HG02943 (cell line): Measurements from ENCODE around the gene COQ5.

Experiments used
- ATAC-seq: cut with Tn5 transposase; IDR thresholded peaks from one replicate; pipeline ENCODE4 v1.9.1; 2021; ENCODE audit warnings: mild to moderate bottlenecking, low read depth, moderate library complexity; ENCODE audit not compliant: unreplicated experiment

Gene COQ5

DNA sequence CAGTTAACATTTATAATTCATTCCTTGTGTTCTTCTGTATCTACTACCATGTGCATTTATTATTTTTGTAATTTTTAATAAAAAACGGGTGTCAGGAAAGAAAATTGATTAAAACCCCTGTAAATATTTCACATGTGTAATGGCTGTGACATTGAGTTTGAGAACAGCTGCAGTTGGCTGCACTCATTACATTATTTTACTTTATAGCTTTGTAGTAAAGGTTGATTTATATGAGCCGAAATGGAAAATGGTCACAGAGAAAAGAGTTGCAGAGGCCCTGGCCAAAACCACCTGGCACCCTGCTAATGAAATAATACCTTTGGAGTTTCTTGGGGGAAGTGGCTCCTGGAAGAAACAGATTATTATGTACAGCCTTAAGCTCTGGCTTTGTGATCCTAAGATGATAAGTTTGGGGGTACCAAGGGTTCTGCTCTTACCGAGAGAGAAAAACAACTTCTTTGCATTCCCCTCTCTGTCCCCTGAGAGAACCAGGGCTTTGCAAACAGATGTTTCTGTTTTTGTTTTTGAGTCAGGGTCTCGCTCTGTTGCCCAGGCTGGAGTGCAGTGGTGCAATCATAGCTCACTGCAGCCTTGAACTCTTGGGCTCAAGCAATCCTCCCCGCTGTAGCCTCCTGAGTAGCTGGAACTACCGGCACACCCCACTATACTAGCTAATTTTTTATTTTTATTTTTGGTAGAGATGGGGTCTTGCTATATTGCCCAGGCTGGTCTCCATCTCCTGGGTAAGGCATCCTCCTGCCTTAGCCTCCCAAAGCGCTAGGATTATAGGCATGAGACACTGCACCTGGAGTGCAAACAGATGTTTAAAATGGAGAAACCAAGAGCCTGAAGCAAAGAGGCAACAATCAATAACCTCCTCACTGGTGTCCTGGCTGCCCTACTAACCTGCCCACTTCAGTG is 42.7 kb downstream of the COQ5 start:
- no peak for ATAC-seq

DNA sequence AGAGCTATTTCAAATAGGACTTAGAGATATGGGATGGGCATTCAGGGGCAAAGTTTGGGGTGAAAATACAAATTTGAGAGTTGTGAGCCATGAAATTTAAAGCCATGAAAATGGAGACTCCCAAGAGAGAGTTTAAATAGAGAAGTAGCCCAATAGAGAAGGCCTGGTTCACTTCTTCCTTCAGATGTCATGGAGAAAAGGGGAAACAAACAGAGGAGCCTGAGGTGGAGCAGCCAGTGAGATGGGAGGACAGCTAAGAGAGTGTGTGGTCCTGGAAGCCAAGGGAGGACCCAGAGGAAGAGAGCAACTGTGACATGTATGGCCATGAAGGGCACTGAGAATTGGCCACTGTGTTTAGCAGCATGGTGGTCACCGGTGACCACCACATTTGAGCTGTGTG is 45.3 kb downstream of the COQ5 start:
- no peak for ATAC-seq

DNA sequence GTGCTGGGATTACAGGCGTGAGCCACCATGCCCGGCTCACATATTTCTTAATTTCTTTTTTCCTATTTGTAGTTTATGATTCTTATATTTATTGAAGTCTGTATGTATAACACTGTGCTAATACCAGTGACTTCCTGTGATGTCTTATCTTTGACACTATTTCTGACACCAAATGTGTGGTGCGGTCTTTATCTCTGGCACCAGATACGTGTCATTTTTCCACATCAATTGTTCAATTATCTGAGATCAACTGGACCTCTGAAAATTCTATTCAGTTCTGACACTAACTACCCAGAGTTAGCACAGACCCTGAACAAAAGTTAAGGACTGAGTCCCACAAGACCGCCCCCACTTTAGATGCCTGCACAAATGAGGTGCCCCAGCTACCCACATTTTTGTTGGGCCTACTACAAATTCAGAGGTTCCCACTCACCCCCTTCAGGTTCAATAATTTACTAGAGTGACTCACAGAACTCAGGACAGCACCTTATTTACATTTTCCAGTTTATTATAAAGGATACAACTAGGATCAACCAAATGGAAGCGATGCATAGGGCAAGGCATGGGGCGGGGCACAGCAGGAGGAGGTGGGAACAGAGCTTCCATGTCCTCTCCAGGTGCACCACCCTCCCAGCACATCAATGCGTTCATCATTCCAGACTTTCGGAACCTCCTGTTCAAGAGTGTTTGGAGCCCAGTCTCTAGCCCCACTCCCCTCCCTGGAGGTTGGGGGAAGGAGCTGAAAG is 47.8 kb downstream of the COQ5 start:
- ATAC-seq: no peak

DNA sequence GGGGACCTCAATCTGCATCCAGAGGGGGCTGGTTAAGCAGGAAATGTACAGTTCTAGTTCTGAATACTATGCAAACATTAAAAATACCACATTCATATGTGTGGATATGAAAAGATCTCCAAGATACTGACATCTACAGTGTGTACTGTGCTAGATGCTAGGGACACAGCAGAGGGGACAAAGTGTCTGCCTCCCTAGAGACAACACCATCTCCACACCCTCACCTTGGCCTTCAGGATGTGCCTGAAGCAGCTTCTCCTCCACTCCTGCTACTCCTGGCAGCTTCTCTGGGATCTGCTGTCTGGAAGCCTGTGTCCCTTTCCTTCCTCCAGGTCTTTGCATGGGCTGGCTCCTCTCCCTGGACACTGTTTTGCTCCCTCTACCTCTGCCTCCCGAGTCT is 48.7 kb downstream of the COQ5 start:
- ATAC-seq: no peak

DNA sequence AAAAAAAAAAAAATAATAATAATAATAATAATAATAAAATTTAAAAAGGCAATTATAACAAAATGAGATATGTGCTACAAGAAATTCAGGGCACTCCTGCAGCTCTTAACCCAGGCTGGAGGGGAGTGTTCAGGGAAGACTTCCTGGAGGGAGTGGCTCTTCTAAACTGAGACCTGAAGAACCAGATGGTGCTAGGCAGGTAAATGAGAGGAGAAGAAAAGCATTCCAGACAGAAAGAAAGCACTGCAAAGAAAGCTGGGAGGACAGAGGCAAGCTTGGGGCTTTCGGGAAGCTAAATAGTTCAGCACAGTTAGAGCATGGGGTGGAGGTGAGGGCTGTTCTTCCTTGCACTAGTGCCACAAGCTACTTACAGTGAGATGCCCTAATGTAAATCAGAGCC is 49.5 kb downstream of the COQ5 start:
- no peak for ATAC-seq

DNA sequence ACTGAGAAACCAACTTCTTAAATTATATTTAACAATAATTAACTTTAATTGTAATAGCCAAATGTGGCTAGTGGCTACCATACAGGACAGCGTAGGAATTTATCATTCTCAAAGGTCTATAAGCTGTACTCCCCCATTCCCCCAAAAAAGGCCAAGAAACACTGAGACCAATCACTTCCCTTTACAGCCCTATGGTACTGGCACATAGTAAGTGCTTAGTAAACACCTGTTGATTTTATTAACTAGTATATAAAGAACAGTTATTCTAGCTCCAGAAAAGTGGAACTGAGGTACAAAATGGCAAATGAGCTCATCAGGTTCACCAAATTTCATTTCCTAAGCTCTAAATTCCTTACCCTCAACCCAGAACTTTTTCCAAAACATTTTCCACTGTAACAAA is 53.3 kb downstream of the COQ5 start:
- ATAC-seq: no peak

DNA sequence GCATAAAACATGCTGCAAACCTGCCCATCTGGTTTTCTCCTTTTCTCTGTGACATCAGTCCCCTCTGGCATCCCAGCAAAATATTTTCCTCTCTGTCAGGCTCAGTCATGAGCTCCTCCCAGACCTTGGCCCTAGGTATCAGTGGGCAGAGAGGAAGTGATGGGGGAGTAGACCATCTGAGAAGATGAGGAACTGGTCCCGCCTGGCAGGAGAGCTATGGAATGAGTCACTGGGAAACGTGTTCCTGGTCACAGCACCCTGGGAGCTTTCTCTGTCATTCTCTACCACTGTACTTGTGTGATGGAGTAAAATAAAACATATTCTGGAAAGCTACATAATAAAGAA is 54.4 kb downstream of the COQ5 start:
- no peak for ATAC-seq

DNA sequence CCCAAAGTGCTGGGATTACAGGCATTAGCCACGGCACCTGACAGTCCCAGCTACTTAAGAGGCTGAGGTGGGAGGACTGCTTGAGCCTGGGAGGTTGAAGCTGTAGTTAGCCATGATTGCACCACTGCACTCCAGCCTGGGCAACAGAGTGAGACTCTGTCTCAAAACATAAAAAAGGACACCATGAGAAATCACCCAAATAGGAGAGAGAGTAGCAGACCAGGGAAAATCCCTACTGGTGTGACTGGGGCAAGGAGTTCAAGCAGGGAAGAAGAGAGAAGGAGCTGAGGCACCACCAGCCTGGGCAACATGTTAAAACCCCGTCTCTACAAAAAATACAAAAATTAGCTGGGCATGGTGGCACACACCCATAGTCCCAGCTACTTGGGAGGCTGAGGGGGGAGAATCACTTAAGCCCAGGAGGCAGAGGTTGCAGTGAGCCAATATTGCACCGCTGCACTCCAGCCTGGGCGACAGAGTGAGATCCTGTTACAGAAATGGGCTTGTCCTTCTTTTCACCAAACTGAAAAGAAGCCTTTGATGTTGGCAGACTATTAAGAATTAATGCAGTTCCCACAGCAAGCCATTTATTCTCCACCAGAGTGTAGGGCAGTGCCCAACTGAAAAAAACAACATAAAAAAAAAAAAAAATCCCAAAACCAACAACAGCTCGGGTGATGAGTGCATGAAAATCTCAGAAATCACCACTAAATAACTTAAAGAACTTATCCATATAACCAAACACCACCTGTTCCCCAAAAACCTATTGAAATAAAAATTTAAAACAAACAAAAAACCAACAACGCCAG is 54.9 kb downstream of the COQ5 start:
- ATAC-seq: no peak

DNA sequence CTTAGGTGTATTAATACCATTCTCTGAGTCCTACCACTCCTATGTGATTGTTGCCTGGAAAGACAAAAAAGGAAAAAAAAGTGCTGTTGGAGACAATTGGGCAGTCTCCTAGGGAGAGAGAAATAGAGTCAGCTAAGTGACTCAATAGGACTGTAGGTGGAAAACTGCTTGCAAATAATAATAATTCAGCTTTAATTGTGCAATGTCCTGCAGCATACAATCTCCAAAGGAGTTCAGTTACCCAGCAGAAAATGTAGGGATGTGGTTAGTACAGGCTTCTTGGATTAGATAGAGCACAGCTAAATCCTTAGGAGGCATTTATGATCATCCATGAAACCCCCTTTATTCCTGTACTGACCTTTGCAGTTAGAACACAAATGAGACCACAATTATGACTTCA is 56.4 kb downstream of the COQ5 start:
- no peak for ATAC-seq

DNA sequence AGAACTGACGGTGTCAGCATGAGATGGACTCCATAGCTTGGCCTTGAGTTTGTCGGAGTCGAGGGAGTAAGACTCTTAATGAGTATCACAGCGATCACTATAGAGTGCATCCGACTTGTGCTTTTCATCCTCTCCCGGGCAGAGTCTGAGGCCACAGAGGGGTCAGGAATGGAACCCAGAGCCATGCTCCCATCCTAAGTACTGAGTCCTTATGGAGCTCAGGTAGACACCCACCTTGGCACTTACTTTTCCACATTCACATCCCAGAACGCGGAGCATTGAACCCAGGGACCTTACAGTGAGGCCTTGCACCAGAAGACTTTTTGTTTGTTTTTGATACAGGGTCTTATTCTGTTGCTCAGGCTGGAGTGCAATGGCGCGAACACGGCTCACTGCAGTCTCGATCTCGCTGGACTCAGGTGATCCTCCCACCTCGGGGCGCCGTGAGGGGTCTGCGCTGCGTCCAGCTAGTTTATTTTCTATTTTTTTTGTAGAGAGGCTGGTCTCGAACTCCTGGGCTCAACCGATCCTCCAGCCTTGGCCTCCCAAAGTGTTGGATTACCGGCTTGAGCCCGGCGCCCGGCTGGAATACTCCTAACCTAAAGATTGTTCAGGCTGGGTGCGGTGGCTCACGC is 58.7 kb downstream of the COQ5 start:
- no peak for ATAC-seq

DNA sequence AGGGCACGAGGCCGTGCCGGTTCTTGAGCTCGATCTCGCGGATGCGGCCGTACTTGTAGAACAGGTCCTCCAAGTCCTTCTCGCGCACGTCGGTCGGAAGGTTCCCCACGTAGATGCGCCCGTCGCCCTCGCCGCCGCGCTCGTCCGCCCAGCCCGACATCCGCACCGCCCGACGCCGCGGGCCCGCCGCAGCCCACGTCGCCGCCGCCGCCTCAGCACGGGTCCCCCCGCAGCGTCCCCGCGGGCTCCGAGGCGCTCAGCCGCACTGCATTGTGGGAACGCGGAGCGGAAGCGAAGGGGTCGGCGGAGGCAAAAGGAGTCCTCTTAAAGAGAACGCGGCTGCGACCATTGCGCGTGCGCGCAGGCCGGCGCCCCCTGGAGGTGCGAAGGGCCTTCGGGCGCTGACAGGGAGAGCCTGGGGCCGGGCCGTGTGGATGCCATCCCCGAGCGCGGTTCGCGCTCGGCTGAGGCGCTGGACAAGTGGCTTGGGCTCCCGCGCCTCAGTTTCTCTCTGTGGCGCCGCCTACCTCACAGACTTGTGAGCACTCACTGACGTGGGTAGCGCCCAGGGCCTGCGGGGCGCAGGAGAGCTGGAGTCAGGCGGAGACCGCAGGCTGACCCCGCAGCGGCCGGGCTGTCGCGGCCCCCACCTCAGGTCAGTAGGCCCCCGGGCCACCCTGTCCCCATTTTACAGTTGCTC is 59.4 kb downstream of the COQ5 start, which contains the start of gene SRSF9:
Gene SRSF9, minus strand, starts transcription at position 299 of the 700 bp plus-strand sequence. Its CDS starts 139 bp downstream, at position 160.
- peak; percentile 85 for ATAC-seq

DNA sequence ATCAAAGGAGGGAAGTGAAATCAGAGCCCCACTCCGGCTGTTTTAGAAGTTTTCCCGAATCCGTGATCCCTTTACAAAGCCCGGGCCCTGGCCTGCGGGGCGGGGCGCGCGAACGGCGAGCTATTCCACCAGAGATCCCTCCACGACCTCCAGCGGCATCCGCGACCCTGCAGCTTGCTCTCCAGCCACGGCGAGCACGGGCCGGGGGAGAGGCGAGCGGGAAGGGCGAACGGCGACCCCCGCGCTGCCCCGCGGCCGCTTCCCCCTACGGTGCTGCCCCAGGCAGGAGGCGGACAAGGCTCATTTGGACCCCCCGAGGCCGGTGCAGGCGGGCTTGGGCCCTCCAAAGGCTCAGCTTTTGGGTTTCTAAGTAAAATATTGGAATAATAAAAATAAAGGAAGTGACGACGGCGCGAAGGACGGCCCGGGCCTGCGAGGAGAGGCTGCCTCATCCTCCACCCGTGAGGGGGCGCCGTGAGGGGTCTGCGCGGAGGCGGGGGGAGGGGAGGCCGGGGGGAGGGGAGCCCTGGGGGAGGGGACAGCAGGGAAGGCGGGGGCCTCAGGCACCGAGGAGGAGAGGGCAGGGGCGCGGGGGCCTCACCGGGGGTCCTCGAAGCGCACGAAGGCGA is 60.0 kb downstream of the COQ5 start:
- ATAC-seq: peak; percentile 37

DNA sequence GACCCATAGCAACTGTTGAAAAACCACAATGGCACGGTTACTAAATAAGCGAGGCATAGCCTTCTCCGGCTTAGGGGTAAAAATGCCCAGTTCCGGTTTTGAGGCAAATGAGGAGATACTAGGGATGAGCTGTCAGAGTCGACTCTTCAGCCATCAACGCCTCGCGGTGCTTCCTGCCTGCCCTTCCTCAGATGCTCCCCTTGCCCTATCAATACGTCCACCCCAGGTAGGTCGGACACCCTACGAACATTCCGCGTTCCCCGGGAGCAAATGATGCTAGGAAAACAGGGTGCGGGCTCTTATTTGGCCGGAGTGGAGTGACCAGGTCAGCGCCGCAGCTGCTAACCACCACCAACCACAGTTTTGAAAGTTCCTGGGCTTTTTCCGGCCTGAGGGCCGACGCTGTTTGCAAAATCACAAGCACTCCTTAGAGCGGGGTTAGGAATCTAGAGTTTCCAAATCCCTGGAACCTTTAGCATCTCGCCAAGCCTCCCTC is 60.6 kb downstream of the COQ5 start:
- ATAC-seq: peak; percentile 6

DNA sequence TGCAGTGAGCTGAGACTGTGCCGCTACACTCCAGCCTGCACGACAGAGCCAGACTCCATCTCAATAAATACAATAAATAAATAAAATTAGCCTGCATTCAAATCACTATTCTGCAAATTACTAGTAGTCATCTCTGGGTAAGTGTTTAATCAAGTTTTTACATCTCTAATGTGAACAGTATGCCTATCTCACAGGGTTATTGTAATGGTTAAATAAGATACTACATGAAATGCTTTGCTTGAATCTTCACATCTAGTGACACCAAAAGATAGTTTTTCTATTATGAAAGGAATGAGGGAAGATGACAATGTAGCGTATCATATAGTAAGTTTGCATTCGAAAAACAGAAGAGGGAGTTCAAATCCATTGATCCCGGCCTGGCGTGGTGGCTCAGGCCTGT is 61.5 kb downstream of the COQ5 start:
- no peak for ATAC-seq

DNA sequence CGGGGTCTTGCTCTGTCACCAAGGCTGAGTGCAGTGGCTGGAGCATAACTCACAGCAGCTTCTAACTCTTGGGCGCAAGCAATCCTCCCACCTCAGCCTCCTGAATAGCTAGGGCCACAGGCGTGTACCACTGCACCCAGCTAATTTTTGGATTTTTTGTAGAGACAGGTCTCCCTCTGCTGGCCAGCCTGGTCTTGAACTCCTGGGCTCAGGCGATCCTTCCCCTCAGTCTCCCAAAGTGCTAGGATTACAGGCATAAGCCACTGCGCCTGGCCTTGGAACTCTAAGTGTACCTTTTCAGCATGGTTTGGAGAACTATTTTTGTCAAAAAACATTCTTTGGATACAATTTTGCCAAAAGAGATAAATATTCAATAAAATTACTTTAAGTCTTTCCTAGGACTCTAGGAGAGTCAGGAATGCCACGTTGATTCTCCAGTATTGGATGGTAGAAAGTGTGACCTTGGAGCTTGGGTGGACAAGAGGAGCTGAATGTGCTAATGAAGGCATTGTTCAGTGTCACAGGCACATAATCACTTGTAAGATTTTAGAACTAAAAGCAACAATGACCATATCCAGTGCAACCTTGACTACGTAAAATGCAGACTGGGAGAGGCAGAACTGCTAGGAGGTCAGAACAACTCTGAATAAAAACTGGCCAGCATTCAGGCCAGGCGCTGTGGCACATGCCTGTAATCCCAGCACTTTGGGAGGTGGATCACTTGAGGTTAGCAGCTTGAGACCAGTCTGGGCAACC is 62.2 kb downstream of the COQ5 start:
- ATAC-seq: no peak

DNA sequence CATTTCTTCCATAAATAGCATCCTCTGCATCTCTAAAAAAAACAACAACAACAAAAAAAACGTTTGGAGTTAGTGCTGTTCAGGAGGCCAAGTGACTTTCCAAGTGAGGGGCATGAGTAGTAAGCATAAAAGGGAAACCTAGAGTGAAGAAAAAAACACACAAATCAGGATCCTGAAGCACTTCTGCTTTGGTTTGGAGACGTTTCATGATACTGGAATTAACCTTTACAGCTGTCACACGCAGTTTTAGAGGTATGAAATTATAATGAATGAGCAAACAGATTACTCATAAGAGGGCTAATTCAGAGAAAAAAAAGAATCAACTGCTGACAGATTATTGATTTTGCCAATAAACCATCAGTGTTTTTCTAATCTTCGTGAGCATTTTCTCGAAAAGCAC is 63.2 kb downstream of the COQ5 start:
- ATAC-seq: no peak

DNA sequence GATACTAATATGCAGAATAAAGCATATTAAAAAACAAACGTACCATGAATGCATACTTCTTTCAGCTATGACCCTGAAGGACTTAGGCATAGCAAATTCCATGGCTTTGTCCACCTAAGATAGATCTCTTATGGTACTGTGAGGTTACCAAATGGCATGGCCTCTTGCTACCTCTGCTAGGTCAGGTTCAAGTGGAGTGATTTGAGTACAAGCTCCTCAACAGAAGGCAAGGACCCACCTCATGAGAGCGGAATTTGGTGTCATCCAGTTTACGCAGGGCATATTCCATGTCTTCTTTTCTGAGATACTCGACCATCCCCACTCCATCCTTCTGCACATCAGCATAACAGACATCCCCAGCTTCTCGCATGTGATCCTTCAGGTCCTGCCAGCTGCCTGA is 65.2 kb downstream of the COQ5 start:
- ATAC-seq: no peak

DNA sequence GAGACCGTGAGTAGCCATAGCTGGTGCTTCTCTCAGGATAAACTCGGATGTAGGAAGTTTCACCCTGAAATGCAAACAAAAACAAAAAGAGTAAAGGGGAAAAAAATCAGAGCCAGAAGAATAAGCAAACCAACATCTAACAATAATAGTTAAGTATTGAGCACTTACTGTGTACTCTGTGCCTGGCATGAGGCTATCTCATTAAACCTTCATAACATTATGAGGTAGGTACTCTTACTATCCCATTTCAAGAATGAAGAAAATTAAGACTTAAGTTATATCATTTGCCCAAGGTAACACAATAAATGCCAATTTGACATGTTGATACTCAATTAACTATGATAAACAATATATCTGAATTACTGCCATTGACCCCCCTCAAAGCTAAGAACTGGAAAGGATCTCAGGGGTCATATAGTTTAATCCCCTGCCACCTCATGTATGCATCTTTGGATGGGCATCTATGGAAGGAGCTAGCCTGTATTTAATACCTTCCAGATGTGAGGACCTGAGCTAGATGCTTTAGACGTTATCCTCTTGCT is 66.8 kb downstream of the COQ5 start:
- ATAC-seq: no peak
